Epithelial cell of prostate (primary cell): ENCODE results near the gene NPTN.

Experiments used
- DNase-seq: peaks from one replicate; pipeline ENCODE4 v3.0.0-alpha.2; 2011; ENCODE audit warnings: low read depth, low spot score
- H3K27ac ChIP-seq: fragments of 450-650 bp; 2 replicates; pipeline ENCODE4 v1.5.1; 2017; ENCODE audit warnings: mild to moderate bottlenecking

Gene NPTN

GRCh38 chr15:73538123-73538522 is 95.1 kb downstream of the NPTN start:
- no peak overlapping the region for H3K27ac ChIP-seq
- DNase-seq, result no peak

DNA sequence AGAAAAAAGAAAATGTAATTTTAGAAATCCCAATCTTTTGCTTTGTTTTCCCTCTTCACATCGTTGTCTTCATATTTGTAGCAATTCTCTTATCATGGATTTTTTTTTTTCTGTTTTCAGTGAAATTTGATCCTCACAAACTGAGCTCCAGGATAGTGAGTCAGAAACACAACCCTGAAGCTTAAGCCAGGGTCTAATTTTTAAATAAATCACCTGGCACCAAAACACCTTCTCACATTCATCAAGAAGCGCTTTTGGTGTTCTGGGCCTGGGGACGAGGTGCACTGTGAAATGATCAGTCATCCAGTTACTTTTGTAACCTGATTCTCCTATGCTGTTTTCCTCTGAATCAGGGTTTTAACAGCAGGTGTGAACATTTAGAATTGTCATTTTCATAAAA is 102.5 kb downstream of the NPTN start:
- DNase-seq, result no peak
- no peak overlapping the region for H3K27ac ChIP-seq

GRCh38 chr15:73527598-73527997 is 105.6 kb downstream of the NPTN start:
- H3K27ac ChIP-seq, result no peak overlapping the region
- no peak for DNase-seq

- no peak overlapping the region for H3K27ac ChIP-seq
These were observed 108.3 kb downstream of the NPTN start for GRCh38 chr15:73524919-73525318.

GRCh38 chr15:73522011-73522410 is 111.2 kb downstream of the NPTN start:
- no peak overlapping the region for H3K27ac ChIP-seq

More at GRCh38 chr15:73524919-73525318, 108.3 kb downstream of the NPTN start:
- no peak for DNase-seq

DNA sequence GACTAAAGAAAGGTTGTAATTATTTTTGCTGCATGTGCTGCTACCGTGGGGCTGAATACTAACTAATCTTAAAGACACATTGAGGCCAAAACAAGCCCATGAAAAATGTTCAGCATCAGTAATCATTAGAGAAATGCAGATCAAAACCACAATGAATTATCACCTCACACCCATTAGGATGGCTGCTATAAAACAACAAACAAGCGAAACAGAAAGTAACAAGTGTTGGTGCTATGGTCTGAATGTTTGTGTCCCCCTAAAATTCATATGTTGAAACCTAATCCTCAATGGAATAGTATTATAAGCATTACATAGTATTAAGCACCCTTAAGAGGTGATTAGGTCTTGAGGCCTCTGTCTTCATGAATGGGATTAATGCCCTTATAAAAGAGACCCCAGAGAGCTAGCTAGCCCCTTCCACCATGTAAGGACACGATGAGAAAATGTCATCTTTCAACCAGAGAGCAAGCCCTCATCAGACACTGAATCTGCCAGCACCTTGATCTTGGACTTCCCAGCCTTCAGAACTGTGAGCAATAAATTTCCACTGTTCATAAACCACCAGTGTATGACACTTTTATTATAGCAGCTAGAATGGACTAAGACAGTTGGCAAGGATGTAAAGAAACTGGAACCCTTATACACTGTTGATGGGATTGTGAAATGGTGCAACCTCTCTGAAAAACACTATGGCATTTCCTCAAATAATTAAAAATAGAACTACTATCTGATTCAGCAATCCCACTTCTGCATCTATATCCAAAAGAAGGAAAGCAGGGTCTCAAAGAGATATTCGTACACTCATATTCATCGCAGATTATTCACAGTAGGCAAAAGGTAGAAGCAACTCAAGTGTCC is 114.1 kb downstream of the NPTN start:
- H3K27ac ChIP-seq, result no peak overlapping the region

More at GRCh38 chr15:73522011-73522410, 111.2 kb downstream of the NPTN start:
- DNase-seq, result peak; percentile 20

DNA sequence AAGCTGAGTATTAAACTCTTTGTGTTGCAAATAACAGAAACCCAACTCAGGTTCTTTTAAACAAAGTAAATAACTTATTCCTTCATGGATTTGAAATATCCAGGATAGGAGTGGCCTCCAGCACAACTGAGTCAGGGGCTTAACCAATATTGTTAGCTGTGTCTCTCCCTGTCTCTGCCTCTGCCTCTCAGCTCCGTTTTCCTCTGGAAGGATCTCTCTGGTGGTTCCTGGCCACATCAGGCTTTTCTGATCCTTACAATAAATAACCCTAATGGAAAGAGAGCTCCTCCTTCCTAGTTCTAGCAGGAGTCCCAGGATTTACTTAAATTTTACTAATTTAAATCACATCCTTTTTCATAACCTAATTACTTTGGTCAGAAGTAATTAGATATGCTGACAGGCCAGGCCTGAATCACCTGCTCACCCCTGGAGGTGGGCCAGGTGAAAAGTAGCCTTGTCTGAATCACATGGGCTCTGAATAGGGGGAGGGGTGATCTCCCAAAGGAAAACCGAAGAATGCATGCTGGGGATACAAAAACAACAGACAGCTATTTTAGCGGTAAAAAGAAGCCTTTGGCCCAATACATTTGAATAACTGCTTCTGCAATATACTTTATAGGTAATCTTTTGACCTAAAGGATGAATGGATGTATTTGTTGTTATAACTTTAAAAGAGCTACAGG is 114.9 kb downstream of the NPTN start:
- H3K27ac ChIP-seq, result no peak overlapping the region
- DNase-seq, result no peak

More for the DNA sequence above, 114.1 kb downstream of the NPTN start:
- DNase-seq, result no peak

DNA sequence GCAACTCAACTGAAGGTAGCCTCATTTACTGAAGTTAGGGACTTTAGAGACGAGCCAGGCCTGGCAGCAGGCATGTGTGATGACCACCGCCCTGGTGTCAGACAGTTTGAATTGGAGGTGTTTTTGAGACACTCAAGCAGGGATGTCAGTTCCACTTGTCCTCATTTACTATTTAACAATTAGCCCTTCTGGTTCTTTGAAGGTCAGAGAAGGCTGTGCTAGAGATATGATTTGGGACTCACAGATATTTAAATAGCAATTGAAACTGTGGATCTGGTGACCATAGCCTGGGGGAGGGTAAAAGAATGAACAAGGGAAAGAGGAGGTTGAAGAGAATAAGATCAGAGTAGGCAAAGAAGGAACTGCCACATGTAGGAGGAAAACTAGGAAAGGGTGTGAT is 115.6 kb downstream of the NPTN start:
- no peak overlapping the region for H3K27ac ChIP-seq

DNA sequence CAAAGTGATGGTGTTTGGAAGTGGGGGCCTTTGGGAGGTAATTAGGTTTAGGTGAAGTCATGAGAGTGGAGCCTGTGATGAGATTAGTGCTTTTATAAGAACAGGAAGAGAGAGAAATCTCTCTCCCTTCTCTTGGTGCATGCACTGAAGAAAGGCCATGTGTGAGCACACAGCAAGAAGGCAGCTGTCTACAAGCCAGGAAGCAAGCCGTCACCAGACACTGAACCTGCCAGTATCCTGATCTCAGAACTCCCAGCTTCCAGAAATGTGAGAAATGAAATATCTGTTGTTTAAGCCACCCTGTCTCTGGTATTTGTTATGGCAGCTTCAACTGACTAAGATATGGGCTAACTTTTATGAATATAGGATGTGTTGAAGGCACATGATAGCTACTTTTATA is 117.7 kb downstream of the NPTN start:
- no peak for DNase-seq
- H3K27ac ChIP-seq, result no peak overlapping the region

More for the DNA sequence above, 115.6 kb downstream of the NPTN start:
- DNase-seq, result no peak
